Thoracic aorta (tissue), 2 donors: ENCODE data around the gene ADGRL3. TPM values are rescaled to one million over a fixed set of nuclear protein-coding genes. Genes with fewer than 3 reads are reported as not detected.

ENCODE experiments used
- ATAC-seq: fragments of 150-250 bp; one replicate; pipeline ENCODE4 v1.8.0; 2017; ENCODE audit warnings: low read depth; ENCODE audit not compliant: insufficient number of reproducible peaks, low FRiP score
- DNase-seq: peaks from one replicate; pipeline ENCODE4 v3.0.0-alpha.2; 2020; ENCODE audit warnings: low spot score
- H3K27ac ChIP-seq, 2 donors: fragments of 200-600 bp; sonication (generic); 1 replicate in 1 of 2; 2 replicates in 1 of 2; pipeline ENCODE4 v1.5.1; 2016; ENCODE audit warnings: mild to moderate bottlenecking in 2 of 2, moderate library complexity in 2 of 2
- H3K27me3 ChIP-seq: fragments of 200-600 bp; sonication (generic); replicated peaks from 2 replicates; pipeline ENCODE4 v1.6.0; 2016; ENCODE audit warnings: mild to moderate bottlenecking; ENCODE audit not compliant: insufficient read depth
- H3K36me3 ChIP-seq: fragments of 200-600 bp; sonication (generic); one replicate; pipeline ENCODE4 v1.5.1; 2016
- H3K4me1 ChIP-seq, 2 donors: fragments of 200-600 bp; sonication (generic); 1 replicate in 1 of 2; 2 replicates in 1 of 2; pipeline versions ENCODE4 v1.5.1 to v1.6.0; 2016; ENCODE audit warnings: low read depth in 2 of 2, mild to moderate bottlenecking in 1 of 2; ENCODE audit not compliant: control insufficient read depth in 1 of 2
- H3K4me3 ChIP-seq: fragments of 200-600 bp; sonication (generic); 2 replicates; pipeline ENCODE4 v1.5.1; 2016; ENCODE audit warnings: mild to moderate bottlenecking
- H3K9me3 ChIP-seq: fragments of 200-600 bp; sonication (generic); 2 replicates; pipeline ENCODE4 v1.5.1; 2016
- CTCF ChIP-seq: fragments of 200-600 bp; sonication (generic); IDR thresholded peaks from one replicate; pipeline ENCODE4 v1.5.1; 2019; ENCODE audit warnings: antibody characterized with exemption
- total RNA-seq, 2 donors: library from RNA; depleted of rRNA; stranded (reverse); fragments of >200 nt; gene quantifications; one replicate each; pipeline versions ENCODE4 v1.1.0 to v1.2.3, GENCODE V29; 2016

The ADGRL3 gene
- total RNA-seq, 2 donors from 2014 or later = 17.5 to 18.1 TPM

- no peaks in the 10 kb centered on the region for H3K9me3 ChIP-seq
- DNase-seq (no peak), ATAC-seq (no peak)
- H3K4me1 ChIP-seq = no peaks in the 10 kb centered on the region
- no peaks in the 10 kb centered on the region for H3K27me3 ChIP-seq
- no peaks in the 10 kb centered on the region for H3K36me3 ChIP-seq
- no peak for TF ChIP-seq CTCF
- no peak overlapping the region for H3K27ac ChIP-seq
- H3K4me3 ChIP-seq = no peak overlapping the region
Measured at GRCh38 chr4:61298178-61298740, 98.1 kb downstream of the ADGRL3 start.

- Histone ChIP-seq H3K27ac (no peak overlapping the region), H3K9me3 (no peaks in the 10 kb centered on the region), H3K27me3 (no peaks in the 10 kb centered on the region), H3K4me1 (no peaks in the 10 kb centered on the region), H3K36me3 (no peaks in the 10 kb centered on the region), H3K4me3 (no peak overlapping the region)
- TF ChIP-seq CTCF = no peak
- DNase-seq (no peak), ATAC-seq (no peak)
Measured at GRCh38 chr4:61299316-61299715, 99.2 kb downstream of the ADGRL3 start.

- no peak for ATAC-seq
- no peak for DNase-seq
- no peaks in the 10 kb centered on the region for H3K27me3 ChIP-seq
Measured at GRCh38 chr4:61300266-61300844, 100.2 kb downstream of the ADGRL3 start.

GRCh38 chr4:61301271-61301670 lies 101.1 kb downstream of the ADGRL3 start:
- no peaks in the 10 kb centered on the region for H3K27me3 ChIP-seq
- no peaks in the 10 kb centered on the region for H3K9me3 ChIP-seq
- H3K4me3 ChIP-seq = no peak overlapping the region
- no peaks in the 10 kb centered on the region for H3K4me1 ChIP-seq
- no peaks in the 10 kb centered on the region for H3K36me3 ChIP-seq
- DNase-seq = no peak
- no peak for TF ChIP-seq CTCF
- H3K27ac ChIP-seq = no peak overlapping the region
- ATAC-seq = no peak

More at GRCh38 chr4:61300266-61300844, 100.2 kb downstream of the ADGRL3 start:
- no peak for TF ChIP-seq CTCF
- H3K36me3 ChIP-seq = no peaks in the 10 kb centered on the region
- H3K9me3 ChIP-seq = no peaks in the 10 kb centered on the region
- H3K4me1 ChIP-seq = no peaks in the 10 kb centered on the region
- H3K4me3 ChIP-seq = no peak overlapping the region
- H3K27ac ChIP-seq = no peak overlapping the region

GRCh38 chr4:61308033-61308432 lies 107.9 kb downstream of the ADGRL3 start:
- no peak for DNase-seq
- Histone ChIP-seq H3K36me3 (no peaks in the 10 kb centered on the region), H3K9me3 (no peaks in the 10 kb centered on the region), H3K27me3 (no peaks in the 10 kb centered on the region), H3K4me3 (no peak overlapping the region), H3K27ac (no peak overlapping the region), H3K4me1 (peaks cover 0 to 5% of the 10 kb centered on the region in 2 donors)
- TF ChIP-seq CTCF = no peak
- ATAC-seq = no peak
